Ishikawa (cell line): ENCODE data around the gene HBS1L.

ENCODE experiments used
- CEBPB ChIP-seq: IDR thresholded peaks from 2 replicates; pipeline ENCODE4 v1.6.1; 2012
- CREB1 ChIP-seq: IDR thresholded peaks from 2 replicates; pipeline ENCODE4 v1.6.1; 2012; ENCODE audit warnings: low read depth
- EGR1 ChIP-seq: IDR thresholded peaks from 2 replicates; pipeline ENCODE4 v1.6.1; 2012
- EP300 ChIP-seq: IDR thresholded peaks from 2 replicates; pipeline ENCODE4 v1.6.1; 2012; ENCODE audit warnings: borderline replicate concordance
- FOXM1 ChIP-seq: IDR thresholded peaks from 2 replicates; pipeline ENCODE4 v1.6.1; 2012; ENCODE audit warnings: low read depth, borderline replicate concordance
- MAX ChIP-seq: IDR thresholded peaks from 2 replicates; pipeline ENCODE4 v1.6.1; 2012
- NFIC ChIP-seq: IDR thresholded peaks from 2 replicates; pipeline ENCODE4 v1.6.1; 2012
- RAD21 ChIP-seq: IDR thresholded peaks from 2 replicates; pipeline ENCODE4 v1.6.1; 2012; ENCODE audit warnings: low read depth
- TAF1 ChIP-seq: IDR thresholded peaks from 2 replicates; pipeline ENCODE4 v1.6.1; 2012; ENCODE audit warnings: low read depth, mild to moderate bottlenecking
- TCF12 ChIP-seq: IDR thresholded peaks from 2 replicates; pipeline ENCODE4 v1.6.1; 2012; ENCODE audit warnings: low read depth
- TEAD4 ChIP-seq: IDR thresholded peaks from 2 replicates; pipeline ENCODE4 v1.6.1; 2012
- YY1 ChIP-seq: IDR thresholded peaks from 2 replicates; pipeline ENCODE4 v1.6.1; 2012; ENCODE audit warnings: low read depth
- ZBTB7A ChIP-seq: IDR thresholded peaks from 2 replicates; pipeline ENCODE4 v1.6.1; 2012; ENCODE audit warnings: low read depth
- TF ChIP-seq, protein P1 (sequence below): IDR thresholded peaks from 2 replicates; pipeline ENCODE4 v1.6.1; 2012; ENCODE audit warnings: low read depth, mild to moderate bottlenecking
- TF ChIP-seq, protein P2 (sequence below): IDR thresholded peaks from 2 replicates; pipeline ENCODE4 v1.6.1; 2012

HBS1L gene

GRCh38 chr6:134938896-134939295 lies 115.7 kb downstream of the HBS1L start:
- TF ChIP-seq TEAD4 (no peak), NFIC (no peak), CEBPB (no peak), TAF1 (no peak), RAD21 (no peak), TCF12 (no peak), EGR1 (no peak), EP300 (no peak), FOXM1 (no peak), ZBTB7A (no peak), CREB1 (no peak), YY1 (no peak)
- TF ChIP-seq, protein P1, sequence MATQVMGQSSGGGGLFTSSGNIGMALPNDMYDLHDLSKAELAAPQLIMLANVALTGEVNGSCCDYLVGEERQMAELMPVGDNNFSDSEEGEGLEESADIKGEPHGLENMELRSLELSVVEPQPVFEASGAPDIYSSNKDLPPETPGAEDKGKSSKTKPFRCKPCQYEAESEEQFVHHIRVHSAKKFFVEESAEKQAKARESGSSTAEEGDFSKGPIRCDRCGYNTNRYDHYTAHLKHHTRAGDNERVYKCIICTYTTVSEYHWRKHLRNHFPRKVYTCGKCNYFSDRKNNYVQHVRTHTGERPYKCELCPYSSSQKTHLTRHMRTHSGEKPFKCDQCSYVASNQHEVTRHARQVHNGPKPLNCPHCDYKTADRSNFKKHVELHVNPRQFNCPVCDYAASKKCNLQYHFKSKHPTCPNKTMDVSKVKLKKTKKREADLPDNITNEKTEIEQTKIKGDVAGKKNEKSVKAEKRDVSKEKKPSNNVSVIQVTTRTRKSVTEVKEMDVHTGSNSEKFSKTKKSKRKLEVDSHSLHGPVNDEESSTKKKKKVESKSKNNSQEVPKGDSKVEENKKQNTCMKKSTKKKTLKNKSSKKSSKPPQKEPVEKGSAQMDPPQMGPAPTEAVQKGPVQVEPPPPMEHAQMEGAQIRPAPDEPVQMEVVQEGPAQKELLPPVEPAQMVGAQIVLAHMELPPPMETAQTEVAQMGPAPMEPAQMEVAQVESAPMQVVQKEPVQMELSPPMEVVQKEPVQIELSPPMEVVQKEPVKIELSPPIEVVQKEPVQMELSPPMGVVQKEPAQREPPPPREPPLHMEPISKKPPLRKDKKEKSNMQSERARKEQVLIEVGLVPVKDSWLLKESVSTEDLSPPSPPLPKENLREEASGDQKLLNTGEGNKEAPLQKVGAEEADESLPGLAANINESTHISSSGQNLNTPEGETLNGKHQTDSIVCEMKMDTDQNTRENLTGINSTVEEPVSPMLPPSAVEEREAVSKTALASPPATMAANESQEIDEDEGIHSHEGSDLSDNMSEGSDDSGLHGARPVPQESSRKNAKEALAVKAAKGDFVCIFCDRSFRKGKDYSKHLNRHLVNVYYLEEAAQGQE: no peak
- TF ChIP-seq, protein P2, sequence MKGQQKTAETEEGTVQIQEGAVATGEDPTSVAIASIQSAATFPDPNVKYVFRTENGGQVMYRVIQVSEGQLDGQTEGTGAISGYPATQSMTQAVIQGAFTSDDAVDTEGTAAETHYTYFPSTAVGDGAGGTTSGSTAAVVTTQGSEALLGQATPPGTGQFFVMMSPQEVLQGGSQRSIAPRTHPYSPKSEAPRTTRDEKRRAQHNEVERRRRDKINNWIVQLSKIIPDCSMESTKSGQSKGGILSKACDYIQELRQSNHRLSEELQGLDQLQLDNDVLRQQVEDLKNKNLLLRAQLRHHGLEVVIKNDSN: no peak

GRCh38 chr6:134937426-134937825 lies 117.2 kb downstream of the HBS1L start:
- no peak for TF ChIP-seq CREB1
- no peak for TF ChIP-seq TAF1
- TF ChIP-seq TEAD4: no peak
- no peak for TF ChIP-seq ZBTB7A

- TF ChIP-seq NFIC: no peak
- TF ChIP-seq, protein P2: no peak
- no peak for TF ChIP-seq MAX
- TF ChIP-seq RAD21: no peak
- TF ChIP-seq CEBPB: no peak
- TF ChIP-seq TAF1: no peak
- no peak for TF ChIP-seq ZBTB7A
These were observed 117.7 kb downstream of the HBS1L start for GRCh38 chr6:134936931-134937330.

GRCh38 chr6:134936476-134936875 lies 118.1 kb downstream of the HBS1L start:
- TF ChIP-seq TAF1 (no peak), EP300 (no peak), ZBTB7A (no peak), MAX (no peak), FOXM1 (no peak), TEAD4 (no peak), TCF12 (no peak), NFIC (no peak), CEBPB (no peak), YY1 (no peak), CREB1 (no peak), RAD21 (no peak), EGR1 (no peak)
- TF ChIP-seq, protein P2: no peak
- TF ChIP-seq, protein P1: no peak

DNA sequence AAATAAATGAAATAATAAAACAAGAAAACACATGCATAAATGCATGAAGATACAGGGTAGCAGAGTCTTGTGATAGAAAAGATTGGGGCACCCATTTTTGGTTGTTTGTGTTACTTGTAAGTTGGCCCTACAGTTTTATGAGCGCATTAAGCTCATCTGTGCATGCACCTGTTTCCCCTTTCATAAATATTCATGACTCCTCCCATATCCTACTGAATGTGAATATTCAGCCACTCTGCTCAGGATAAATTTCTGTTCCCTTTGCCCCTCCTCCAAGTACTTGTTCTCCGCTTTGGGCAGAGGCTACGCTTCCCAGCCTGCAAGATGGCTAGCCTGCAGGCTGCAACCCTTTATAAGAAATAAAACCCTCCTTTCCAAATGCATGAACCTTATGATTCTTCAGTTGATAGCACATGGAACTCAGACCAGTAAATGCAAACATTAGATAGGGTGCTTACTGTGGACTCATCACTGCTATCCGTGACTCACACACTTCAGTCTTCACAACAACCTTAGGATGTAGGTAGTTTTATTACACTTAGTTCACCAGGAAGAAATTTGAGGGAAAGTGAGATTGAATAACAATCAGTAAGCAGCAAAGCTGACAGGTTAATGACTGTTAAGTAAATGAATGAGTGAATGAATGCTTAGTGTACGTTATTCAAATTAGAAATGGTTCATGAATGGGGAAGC lies 119.7 kb downstream of the HBS1L start:
- TF ChIP-seq, protein P1: no peak
- TF ChIP-seq, protein P2: no peak
- TF ChIP-seq RAD21 (no peak), CREB1 (no peak), TAF1 (no peak), EGR1 (no peak), FOXM1 (no peak), YY1 (no peak), EP300 (no peak), TEAD4 (no peak), TCF12 (no peak), MAX (no peak), NFIC (no peak), CEBPB (no peak), ZBTB7A (no peak)
